DMS 273 (cell line): ENCODE results near the gene GABRD.

Source experiments
- DNase-seq: peaks from one replicate; lab custom pipeline; 2025; ENCODE audit not compliant: unreplicated experiment; lab: John Stamatoyannopoulos, UW

GABRD gene

GRCh38 chr1:2072891-2073290 lies 53.7 kb downstream of the GABRD start:
- no peak for DNase-seq

- peak; percentile 25 for DNase-seq
Measured at GRCh38 chr1:2073382-2074230, 54.5 kb downstream of the GABRD start.

GRCh38 chr1:2074396-2074795 lies 55.3 kb downstream of the GABRD start:
- DNase-seq: no peak

GRCh38 chr1:2074944-2075740 lies 56.0 kb downstream of the GABRD start:
- DNase-seq: no peak

- no peak for DNase-seq
Measured at GRCh38 chr1:2076826-2077225, 57.7 kb downstream of the GABRD start.

GRCh38 chr1:2078170-2078569 lies 59.0 kb downstream of the GABRD start:
- no peak for DNase-seq

GRCh38 chr1:2079396-2080085 lies 60.4 kb downstream of the GABRD start:
- no peak for DNase-seq

- no peak for DNase-seq
Measured at GRCh38 chr1:2080140-2080539, 61.0 kb downstream of the GABRD start.
